Measurements from ENCODE around the gene PCDH15.

- no peak for TF ChIP-seq CTCF (IDR thresholded peaks at IDR 0.05)
- no peak for TF ChIP-seq POLR2A (IDR thresholded peaks at IDR 0.05)
- no peak for TF ChIP-seq EP300 (IDR thresholded peaks at IDR 0.05)
Measured at GRCh38 chr10:54131833-54132232, 669.2 kb downstream of the PCDH15 start.
